ENCODE measurements around the gene SGF29.
"Not testable (repeated sequence)": the region's sequence is repeated elsewhere in the genome, so short reads cannot be mapped to it uniquely, and the experiment has no call there.

SGF29 gene

DNA sequence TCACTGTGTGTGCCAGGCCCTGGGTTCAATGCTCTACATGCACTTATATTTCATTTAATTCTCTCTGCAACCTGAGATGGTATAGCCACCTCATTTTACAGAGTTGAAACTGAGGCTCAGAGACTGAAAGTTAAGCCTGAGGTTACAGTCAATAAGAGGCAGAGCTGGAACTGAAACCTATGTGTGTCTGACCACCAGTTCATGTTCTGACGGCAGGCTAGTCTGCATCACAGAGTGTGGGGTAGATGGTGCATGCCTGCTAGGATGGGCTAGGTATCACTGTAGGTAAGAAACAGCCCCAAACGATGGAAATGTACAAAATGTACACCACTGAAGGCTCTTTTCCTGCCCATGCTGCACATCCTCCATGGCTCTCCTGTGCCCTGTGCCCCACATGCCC, 86.2 kb downstream of the SGF29 start:
- not testable (repeated sequence) for H3K4me3 ChIP-seq (ENCODE audit: low read depth, low read length); H3K9me3 ChIP-seq (ENCODE audit: severe bottlenecking); H3K27me3 ChIP-seq (ENCODE audit: insufficient read depth, low read depth, severe bottlenecking); H3K27ac ChIP-seq; DNase-seq; H3K36me3 ChIP-seq
